HepG2 (cell line): Measurements from ENCODE around the gene KCNQ1OT1. TPM values are rescaled to one million over a fixed set of nuclear protein-coding genes. Genes with fewer than 3 reads are reported as not detected.
A peak's percentile ranks its signal among the peaks of the same experiment; 100 is the strongest.

Experiments
- CC2D1A ChIP-seq: sonication (generic); formaldehyde crosslinking; IDR thresholded peaks from 2 replicates; pipeline ENCODE4 v1.8.1; 2023; ENCODE audit warnings: mild to moderate bottlenecking, missing genetic modification reagents
- CEBPB ChIP-seq: IDR thresholded peaks from 2 replicates; pipeline ENCODE4 v1.6.1; 2011; ENCODE audit warnings: low read depth, low read length, improper control_type of control experiment, borderline replicate concordance
- HDAC1 ChIP-seq: sonication (generic); formaldehyde crosslinking; IDR thresholded peaks from 2 replicates; pipeline ENCODE4 v1.5.1; 2020; ENCODE audit warnings: mild to moderate bottlenecking, missing genetic modification reagents
- HMGA1 ChIP-seq: sonication (generic); formaldehyde crosslinking; conservative IDR thresholded peaks from 2 replicates; pipeline ENCODE4 v1.4.0; 2020; ENCODE audit warnings: missing genetic modification reagents
- KAT7 ChIP-seq: IDR thresholded peaks from 2 replicates; pipeline ENCODE4 v1.6.1; 2018; ENCODE audit warnings: borderline replicate concordance, missing compliant biosample characterization
- KLF13 ChIP-seq: sonication (generic); formaldehyde crosslinking; IDR thresholded peaks from 2 replicates; pipeline ENCODE4 v1.4.0; 2020; ENCODE audit warnings: mild to moderate bottlenecking, missing genetic modification reagents
- MXD4 ChIP-seq: IDR thresholded peaks from 2 replicates; pipeline ENCODE4 v1.6.1; 2016; ENCODE audit warnings: mild to moderate bottlenecking, missing biosample characterization, missing genetic modification reagents
- MYNN ChIP-seq: sonication (generic); formaldehyde crosslinking; IDR thresholded peaks from 2 replicates; pipeline ENCODE4 v1.4.0; 2020; ENCODE audit warnings: mild to moderate bottlenecking, low read depth, missing genetic modification reagents
- NFE2L1 ChIP-seq: sonication (generic); formaldehyde crosslinking; IDR thresholded peaks from 2 replicates; pipeline ENCODE4 v1.4.0; 2020; ENCODE audit warnings: missing genetic modification reagents, mild to moderate bottlenecking, borderline replicate concordance
- NFIB ChIP-seq: sonication (generic); formaldehyde crosslinking; IDR thresholded peaks from 2 replicates; pipeline ENCODE4 v1.9.0; 2021; ENCODE audit warnings: missing genetic modification reagents, mild to moderate bottlenecking, borderline replicate concordance
- NR3C1 ChIP-seq: sonication (generic); formaldehyde crosslinking; IDR thresholded peaks from 2 replicates; pipeline ENCODE4 v1.4.0; 2020; ENCODE audit warnings: missing genetic modification reagents
- REXO4 ChIP-seq: sonication (generic); formaldehyde crosslinking; IDR thresholded peaks from 2 replicates; pipeline ENCODE4 v1.8.0; 2022; ENCODE audit warnings: missing genetic modification reagents, mild to moderate bottlenecking, borderline replicate concordance
- SMAD3 ChIP-seq: sonication (generic); formaldehyde crosslinking; IDR thresholded peaks from 2 replicates; pipeline ENCODE4 v1.4.0; 2020; ENCODE audit warnings: missing genetic modification reagents
- SMARCE1 ChIP-seq: fragments of 450-650 bp; IDR thresholded peaks from 2 replicates; pipeline ENCODE4 v1.6.1; 2017; ENCODE audit warnings: borderline replicate concordance
- TARDBP ChIP-seq: sonication (generic); formaldehyde crosslinking; IDR thresholded peaks from 2 replicates; pipeline ENCODE4 v1.8.0; 2022; ENCODE audit warnings: mild to moderate bottlenecking, missing genetic modification reagents
- ZBTB3 ChIP-seq: sonication (generic); formaldehyde crosslinking; IDR thresholded peaks from 2 replicates; pipeline ENCODE4 v1.4.0; 2020; ENCODE audit warnings: low read depth, mild to moderate bottlenecking, moderate library complexity, missing genetic modification reagents, borderline replicate concordance
- ZNF317 ChIP-seq: sonication (generic); formaldehyde crosslinking; IDR thresholded peaks from 2 replicates; pipeline ENCODE4 v1.5.0; 2020; ENCODE audit warnings: mild to moderate bottlenecking, missing genetic modification reagents
- ZNF672 ChIP-seq: sonication (generic); formaldehyde crosslinking; IDR thresholded peaks from 2 replicates; pipeline ENCODE4 v1.8.1; 2022; ENCODE audit warnings: missing genetic modification reagents
- ZNF709 ChIP-seq: sonication (generic); formaldehyde crosslinking; IDR thresholded peaks from 2 replicates; pipeline ENCODE4 v1.5.0; 2020; ENCODE audit warnings: mild to moderate bottlenecking, missing genetic modification reagents
- polyA plus RNA-seq, 8 experiments: library from polyadenylated mRNA; depleted of rRNA in 3 of 8; stranded (reverse) in 7 of 8; unstranded in 1 of 8; fragments of >200 nt; fragmentation: Illumina TruSeq in 4 of 8; extraction: Trizol in 4 of 8; gene quantifications; 2 replicates each; pipeline versions ENCODE4 v1.2.1 to v1.2.3, GENCODE V29; 2011 to 2016; ENCODE audit warnings: low read depth in 4 of 8, missing spikeins in 1 of 8, mixed read lengths in 1 of 8; ENCODE audit not compliant: insufficient read depth in 1 of 8
- total RNA-seq, 5 experiments: library from RNA; depleted of rRNA; stranded (reverse); fragments of >200 nt; fragmentation: Illumina TruSeq; extraction: Trizol; gene quantifications; 2 replicates each; pipeline ENCODE4 v1.2.3, GENCODE V29; 2016; ENCODE audit warnings: low read depth in 1 of 5
- TF ChIP-seq, protein P1 (sequence below): sonication (generic); formaldehyde crosslinking; IDR thresholded peaks from 2 replicates; pipeline ENCODE4 v1.5.0; 2020; ENCODE audit warnings: mild to moderate bottlenecking, missing genetic modification reagents
- TF ChIP-seq, protein P2 (sequence below): sonication (generic); formaldehyde crosslinking; conservative IDR thresholded peaks from 2 replicates; pipeline ENCODE4 v1.8.0; 2022; ENCODE audit warnings: low read depth, missing genetic modification reagents
- TF ChIP-seq, protein P3 (sequence below): IDR thresholded peaks from 2 replicates; pipeline ENCODE4 v1.6.1; 2012; ENCODE audit warnings: inconsistent platforms
- TF ChIP-seq, protein P4 (sequence below): sonication (generic); formaldehyde crosslinking; IDR thresholded peaks from 2 replicates; pipeline ENCODE4 v1.4.0; 2020; ENCODE audit warnings: mild to moderate bottlenecking, missing genetic modification reagents

The KCNQ1OT1 gene
- total and polyA plus RNA-seq, 2 of the 13 experiments (the other 11 are each of a cell fraction or from before 2014, with no cell fraction given) = 1.3 to 18.9 TPM

DNA sequence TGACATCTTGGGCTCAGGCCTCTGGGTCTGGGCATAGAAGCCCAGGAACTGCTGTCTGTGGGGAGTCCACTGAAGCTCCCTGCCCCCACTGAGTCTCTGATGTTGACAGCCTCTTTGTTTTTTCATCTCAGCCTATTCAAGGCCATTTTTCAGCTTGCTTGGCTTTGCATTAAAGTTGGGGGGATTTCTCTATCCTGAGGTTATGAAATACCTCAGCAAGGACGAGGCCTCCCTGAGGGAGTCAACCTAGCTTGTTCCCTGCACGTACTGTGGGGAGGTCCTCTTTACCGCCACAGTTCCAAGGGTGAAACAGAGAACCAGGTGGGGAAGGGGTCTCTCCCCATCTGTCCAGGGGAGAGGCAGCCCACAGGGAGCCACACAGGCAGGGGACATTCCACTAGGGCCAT, 8.4 kb downstream of the KCNQ1OT1 start (continued):
- no peak for TF ChIP-seq ZNF317
- no peak for TF ChIP-seq NR3C1 (CRISPR knock-in tag)
- no peak for TF ChIP-seq NFIB (CRISPR knock-in tag)
- TF ChIP-seq CC2D1A (CRISPR knock-in tag) = no peak
- no peak for TF ChIP-seq NFE2L1 (CRISPR knock-in tag)
- TF ChIP-seq ZNF672 (CRISPR knock-in tag) = no peak
- TF ChIP-seq, protein P1, sequence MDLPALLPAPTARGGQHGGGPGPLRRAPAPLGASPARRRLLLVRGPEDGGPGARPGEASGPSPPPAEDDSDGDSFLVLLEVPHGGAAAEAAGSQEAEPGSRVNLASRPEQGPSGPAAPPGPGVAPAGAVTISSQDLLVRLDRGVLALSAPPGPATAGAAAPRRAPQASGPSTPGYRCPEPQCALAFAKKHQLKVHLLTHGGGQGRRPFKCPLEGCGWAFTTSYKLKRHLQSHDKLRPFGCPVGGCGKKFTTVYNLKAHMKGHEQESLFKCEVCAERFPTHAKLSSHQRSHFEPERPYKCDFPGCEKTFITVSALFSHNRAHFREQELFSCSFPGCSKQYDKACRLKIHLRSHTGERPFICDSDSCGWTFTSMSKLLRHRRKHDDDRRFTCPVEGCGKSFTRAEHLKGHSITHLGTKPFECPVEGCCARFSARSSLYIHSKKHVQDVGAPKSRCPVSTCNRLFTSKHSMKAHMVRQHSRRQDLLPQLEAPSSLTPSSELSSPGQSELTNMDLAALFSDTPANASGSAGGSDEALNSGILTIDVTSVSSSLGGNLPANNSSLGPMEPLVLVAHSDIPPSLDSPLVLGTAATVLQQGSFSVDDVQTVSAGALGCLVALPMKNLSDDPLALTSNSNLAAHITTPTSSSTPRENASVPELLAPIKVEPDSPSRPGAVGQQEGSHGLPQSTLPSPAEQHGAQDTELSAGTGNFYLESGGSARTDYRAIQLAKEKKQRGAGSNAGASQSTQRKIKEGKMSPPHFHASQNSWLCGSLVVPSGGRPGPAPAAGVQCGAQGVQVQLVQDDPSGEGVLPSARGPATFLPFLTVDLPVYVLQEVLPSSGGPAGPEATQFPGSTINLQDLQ = no peak
- no peak for TF ChIP-seq KLF13 (CRISPR knock-in tag)
- TF ChIP-seq KAT7 (CRISPR knock-in tag) = 0 out of 2 replicates have a peak, but pooled peaks have one; percentile 23
- TF ChIP-seq, protein P2, sequence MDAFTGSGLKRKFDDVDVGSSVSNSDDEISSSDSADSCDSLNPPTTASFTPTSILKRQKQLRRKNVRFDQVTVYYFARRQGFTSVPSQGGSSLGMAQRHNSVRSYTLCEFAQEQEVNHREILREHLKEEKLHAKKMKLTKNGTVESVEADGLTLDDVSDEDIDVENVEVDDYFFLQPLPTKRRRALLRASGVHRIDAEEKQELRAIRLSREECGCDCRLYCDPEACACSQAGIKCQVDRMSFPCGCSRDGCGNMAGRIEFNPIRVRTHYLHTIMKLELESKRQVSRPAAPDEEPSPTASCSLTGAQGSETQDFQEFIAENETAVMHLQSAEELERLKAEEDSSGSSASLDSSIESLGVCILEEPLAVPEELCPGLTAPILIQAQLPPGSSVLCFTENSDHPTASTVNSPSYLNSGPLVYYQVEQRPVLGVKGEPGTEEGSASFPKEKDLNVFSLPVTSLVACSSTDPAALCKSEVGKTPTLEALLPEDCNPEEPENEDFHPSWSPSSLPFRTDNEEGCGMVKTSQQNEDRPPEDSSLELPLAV (CRISPR knock-in tag) = no peak
- TF ChIP-seq SMARCE1 = no peak
- TF ChIP-seq, protein P3, sequence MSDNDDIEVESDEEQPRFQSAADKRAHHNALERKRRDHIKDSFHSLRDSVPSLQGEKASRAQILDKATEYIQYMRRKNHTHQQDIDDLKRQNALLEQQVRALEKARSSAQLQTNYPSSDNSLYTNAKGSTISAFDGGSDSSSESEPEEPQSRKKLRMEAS = no peak
- no peak for TF ChIP-seq ZNF709 (CRISPR knock-in tag)
- TF ChIP-seq MYNN (CRISPR knock-in tag) = no peak
- TF ChIP-seq HMGA1 (CRISPR knock-in tag) = no peak
- no peak for TF ChIP-seq SMAD3 (CRISPR knock-in tag)
- TF ChIP-seq TARDBP (CRISPR knock-in tag) = no peak
- TF ChIP-seq CEBPB = no peak
- no peak for TF ChIP-seq REXO4
- TF ChIP-seq ZBTB3 (CRISPR knock-in tag) = no peak
- TF ChIP-seq HDAC1 (CRISPR knock-in tag) = peak; percentile 38; the same call in 1 of the 2 replicates
- TF ChIP-seq MXD4 = no peak
- TF ChIP-seq, protein P4, sequence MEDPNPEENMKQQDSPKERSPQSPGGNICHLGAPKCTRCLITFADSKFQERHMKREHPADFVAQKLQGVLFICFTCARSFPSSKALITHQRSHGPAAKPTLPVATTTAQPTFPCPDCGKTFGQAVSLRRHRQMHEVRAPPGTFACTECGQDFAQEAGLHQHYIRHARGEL (CRISPR knock-in tag) = no peak
